HG03520 (cell line): ENCODE data around the gene FIZ1.
A peak's percentile ranks its signal among the peaks of the same experiment; 100 is the strongest.

ENCODE experiments used
- ATAC-seq: cut with Tn5 transposase; IDR thresholded peaks from one replicate; pipeline ENCODE4 v1.9.1; 2021; ENCODE audit warnings: mild to moderate bottlenecking, moderate library complexity; ENCODE audit not compliant: unreplicated experiment

Gene FIZ1

GRCh38 chr19:55613930-55614710, 14.8 kb upstream of the FIZ1 start:
- ATAC-seq: no peak

GRCh38 chr19:55613396-55613795, 14.1 kb upstream of the FIZ1 start:
- ATAC-seq: no peak

GRCh38 chr19:55611983-55612645, 12.8 kb upstream of the FIZ1 start:
- no peak for ATAC-seq

- no peak for ATAC-seq
Measured at GRCh38 chr19:55611300-55611982, 12.1 kb upstream of the FIZ1 start.

- ATAC-seq: no peak
Measured at GRCh38 chr19:55609326-55609725, 10.0 kb upstream of the FIZ1 start.

GRCh38 chr19:55606817-55607216, 7.5 kb upstream of the FIZ1 start:
- no peak for ATAC-seq

GRCh38 chr19:55606471-55606787, 7.1 kb upstream of the FIZ1 start:
- no peak for ATAC-seq

- no peak for ATAC-seq
Measured at GRCh38 chr19:55605637-55606470, 6.5 kb upstream of the FIZ1 start, which contains the start of gene ZNF865. Gene ZNF865, plus strand, starts transcription at chr19:55605647. Its CDS starts 7,972 bp downstream, at chr19:55613619.

GRCh38 chr19:55605207-55605636, 5.9 kb upstream of the FIZ1 start:
- peak; percentile 61 for ATAC-seq

- ATAC-seq: no peak
Measured at GRCh38 chr19:55603581-55604292, 4.4 kb upstream of the FIZ1 start.

GRCh38 chr19:55603115-55603514, 3.8 kb upstream of the FIZ1 start:
- no peak for ATAC-seq

- no peak for ATAC-seq
Measured at GRCh38 chr19:55602104-55603001, 3.0 kb upstream of the FIZ1 start.

GRCh38 chr19:55601084-55601483, 1.8 kb upstream of the FIZ1 start:
- no peak for ATAC-seq

GRCh38 chr19:55600662-55601028, 1.3 kb upstream of the FIZ1 start:
- ATAC-seq: no peak

GRCh38 chr19:55599842-55600661, 735 bp upstream of the FIZ1 start, which contains the start of gene ZNF524:
Gene ZNF524, plus strand, starts transcription at chr19:55600288. Its CDS starts 1,825 bp downstream, at chr19:55602113.
- peak; percentile 32 for ATAC-seq

- ATAC-seq: peak; percentile 45
Measured at GRCh38 chr19:55598719-55599467, 424 bp downstream of the FIZ1 start.

- no peak for ATAC-seq
Measured at GRCh38 chr19:55598034-55598433, 1.3 kb downstream of the FIZ1 start.

GRCh38 chr19:55597501-55597921, 1.8 kb downstream of the FIZ1 start:
- no peak for ATAC-seq
